Common myeloid progenitor, CD34-positive (primary cell): ENCODE data around the gene SEMA5B.

Experiments used
- CTCF ChIA-PET: fragments of 350-600 bp; sonication (Branson Sonifier 250); formaldehyde crosslinking; loops from one replicate; lab custom pipeline; 2021; ENCODE audit warnings: antibody characterized with exemption; lab: Charles Lee
- POLR2A ChIA-PET: fragments of 350-600 bp; sonication (Branson Sonifier 250); formaldehyde crosslinking; loops from one replicate; lab custom pipeline; 2021; ENCODE audit warnings: antibody characterized with exemption; lab: Charles Lee
- DNase-seq, 3 donors: peaks; one replicate each; pipeline versions ENCODE4 v3.0.0 to v3.0.0-alpha.2; 2013
- H3K27ac ChIP-seq, 2 experiments: 1 replicate in 1 of 2; 2 replicates in 1 of 2; pipeline ENCODE4 v1.7.0; 2013; ENCODE audit warnings: inconsistent platforms in 2 of 2, low read length in 2 of 2, mild to moderate bottlenecking in 2 of 2, low read depth in 1 of 2, moderate library complexity in 1 of 2; ENCODE audit not compliant: severe bottlenecking in 2 of 2, insufficient read depth in 1 of 2, poor library complexity in 1 of 2
- H3K27me3 ChIP-seq, 5 experiments: replicated peaks in 2 of 5; 1 replicate in 3 of 5; 2 replicates in 2 of 5; pipeline versions ENCODE4 v1.6.1 to v1.7.0; 2013; ENCODE audit warnings: low read length in 4 of 5, mild to moderate bottlenecking in 2 of 5, moderate library complexity in 2 of 5, inconsistent platforms in 1 of 5; ENCODE audit not compliant: insufficient read depth in 5 of 5, control insufficient read depth in 4 of 5
- H3K36me3 ChIP-seq, 4 experiments: 1 replicate in 2 of 4; 2 replicates in 2 of 4; pipeline versions ENCODE4 v1.6.1 to v1.7.0; 2013; ENCODE audit warnings: low read length in 3 of 4, control low read depth in 1 of 4, mild to moderate bottlenecking in 1 of 4; ENCODE audit not compliant: control insufficient read depth in 4 of 4, insufficient read depth in 4 of 4
- H3K4me1 ChIP-seq, 4 experiments: 1 replicate in 3 of 4; 2 replicates in 1 of 4; pipeline versions ENCODE4 v1.6.1 to v1.7.1; 2013; ENCODE audit warnings: low read length in 3 of 4, mild to moderate bottlenecking in 3 of 4, control low read depth in 1 of 4, inconsistent platforms in 1 of 4, moderate library complexity in 1 of 4; ENCODE audit not compliant: control insufficient read depth in 4 of 4, insufficient read depth in 4 of 4; ENCODE audit errors: control extremely low read depth in 1 of 4
- H3K4me3 ChIP-seq, 7 experiments: 1 replicate in 4 of 7; 2 replicates in 3 of 7; pipeline versions ENCODE4 v1.5.1 to v1.7.0; 2013; ENCODE audit warnings: mild to moderate bottlenecking in 7 of 7, low read length in 6 of 7, moderate library complexity in 6 of 7, inconsistent platforms in 2 of 7, low read depth in 2 of 7, control low read depth in 1 of 7; ENCODE audit not compliant: insufficient read depth in 4 of 7, control insufficient read depth in 1 of 7; ENCODE audit errors: extremely low read depth in 1 of 7
- H3K9me3 ChIP-seq, 5 experiments: 1 replicate in 4 of 5; 2 replicates in 1 of 5; pipeline versions ENCODE4 v1.6.1 to v1.7.1; 2013; ENCODE audit warnings: low read length in 4 of 5, mild to moderate bottlenecking in 2 of 5, inconsistent platforms in 1 of 5, low read depth in 1 of 5, moderate library complexity in 1 of 5; ENCODE audit not compliant: control insufficient read depth in 4 of 5, insufficient read depth in 2 of 5; ENCODE audit errors: control extremely low read depth in 1 of 5
- WGBS: methylation state at CpG from one replicate; pipeline ENCODE4 v1.1.5; 2013; ENCODE audit not compliant: insufficient coverage; 5-methylcytosine and 5-hydroxymethylcytosine counted together

The SEMA5B gene

GRCh38 chr3:123026565-123027291, 835 bp downstream of the SEMA5B start:
- H3K4me3 ChIP-seq = peak overlapping the region in 6 of 7 experiments; percentile 50 to 71 (median 64)
- ChIA-PET CTCF (interaction anchor here (1.0 to 7.5 kb wide), 4 partner anchors 10 to 145 kb away, joined by 3 to 66 read pairs (median 32); no protein-coding TSS in a partner anchor), POLR2A (no interaction called here)
- H3K36me3 ChIP-seq = no peaks in the 10 kb centered on the region
- H3K27ac ChIP-seq = no peak overlapping the region
- peak in 2 of 3 donors; percentile 37 to 42 for DNase-seq
- H3K4me1 ChIP-seq = peaks cover 6 to 30% (median 26%) of the 10 kb centered on the region in 4 experiments
- under 1% methylated on average over 62 of the region's 62 CpGs for WGBS
- H3K9me3 ChIP-seq = no peaks in the 10 kb centered on the region
- H3K27me3 ChIP-seq = peaks cover 2 to 86% (median 57%) of the 10 kb centered on the region in 5 experiments

GRCh38 chr3:123025642-123026521, 1.7 kb downstream of the SEMA5B start:
- H3K27ac ChIP-seq = no peak overlapping the region
- no peaks in the 10 kb centered on the region for H3K9me3 ChIP-seq
- ChIA-PET POLR2A (no interaction called here), CTCF (interaction anchor here (0.8 to 1.4 kb wide), 3 partner anchors 12 to 84 kb away, joined by 3 to 4 read pairs (median 3); no protein-coding TSS in a partner anchor)
- peaks cover 6 to 30% (median 26%) of the 10 kb centered on the region in 4 experiments for H3K4me1 ChIP-seq
- H3K27me3 ChIP-seq = peaks cover 2 to 85% (median 56%) of the 10 kb centered on the region in 5 experiments
- H3K4me3 ChIP-seq = peak overlapping the region in 5 of 7 experiments; percentile 25 to 71 (median 66)
- no peaks in the 10 kb centered on the region for H3K36me3 ChIP-seq
- DNase-seq = peak in 2 of 3 donors; percentile 63 to 69
- WGBS = 16% methylated on average over 26 of the region's 33 CpGs

DNA sequence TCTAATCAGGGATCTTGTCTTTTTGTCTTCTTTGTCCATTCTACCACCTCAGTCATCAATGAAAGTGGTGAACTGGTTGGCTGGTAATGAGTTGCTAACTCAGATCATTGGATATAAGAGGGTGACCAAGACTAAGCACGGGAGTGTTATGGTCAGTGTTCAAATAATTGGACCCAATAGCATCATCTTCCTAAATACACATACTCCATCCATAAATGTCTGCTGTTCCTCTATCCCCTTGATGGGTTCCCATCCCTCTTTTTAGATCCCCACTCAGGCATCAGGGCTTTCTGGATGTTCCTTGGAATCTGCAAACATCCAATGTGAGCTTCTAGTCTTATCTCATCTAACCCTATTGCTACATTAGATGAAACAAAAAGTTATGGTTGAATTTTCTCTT, 3.5 kb downstream of the SEMA5B start:
- no peak overlapping the region for H3K4me3 ChIP-seq
- H3K9me3 ChIP-seq = no peaks in the 10 kb centered on the region
- H3K27ac ChIP-seq = no peak overlapping the region
- no peaks in the 10 kb centered on the region for H3K36me3 ChIP-seq
- CTCF ChIA-PET = interaction anchor here (0.9 to 2.9 kb wide), 4 partner anchors 8 to 82 kb away, joined by 3 to 8 read pairs (median 3); no protein-coding TSS in a partner anchor
- H3K4me1 ChIP-seq = peaks cover 6 to 30% (median 26%) of the 10 kb centered on the region in 4 experiments
- H3K27me3 ChIP-seq = peaks cover 0 to 69% (median 55%) of the 10 kb centered on the region in 5 experiments
- WGBS = no CpG with 5 or more reads among the region's 1 CpG
- POLR2A ChIA-PET = no interaction called here
- DNase-seq = no peak

GRCh38 chr3:123021996-123022510, 5.5 kb downstream of the SEMA5B start:
- DNase-seq = no peak
- POLR2A ChIA-PET = no interaction called here
- Histone ChIP-seq H3K4me1 (peaks cover 0 to 14% (median 13%) of the 10 kb centered on the region in 4 experiments), H3K36me3 (no peaks in the 10 kb centered on the region), H3K27ac (no peak overlapping the region), H3K9me3 (no peaks in the 10 kb centered on the region), H3K27me3 (peaks cover 0 to 54% (median 46%) of the 10 kb centered on the region in 5 experiments), H3K4me3 (no peak overlapping the region)
- CTCF ChIA-PET = interaction anchor here (1.1 to 2.9 kb wide), 5 partner anchors 8 to 79 kb away, joined by 3 to 8 read pairs (median 5); no protein-coding TSS in a partner anchor
- WGBS = 92% methylated on average over 7 of the region's 7 CpGs

DNA sequence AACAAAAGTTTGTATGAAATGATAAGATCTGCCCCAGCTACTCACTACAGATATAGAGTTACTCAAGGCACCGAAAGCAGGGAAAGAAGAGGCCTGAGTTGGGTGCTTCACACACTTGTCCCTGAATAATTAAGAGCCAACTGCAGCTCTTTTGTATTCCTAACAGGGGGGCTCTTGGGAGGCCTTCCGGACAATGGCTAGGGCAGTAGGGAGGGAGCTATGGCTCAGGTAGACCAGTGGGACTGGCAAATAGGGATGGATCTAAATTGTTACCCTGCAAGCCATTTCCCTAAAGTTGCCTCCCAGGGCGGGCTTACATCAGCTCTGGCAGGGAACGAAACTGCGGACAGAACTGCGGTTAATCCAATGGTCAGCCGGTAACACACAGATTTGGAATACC, 6.2 kb downstream of the SEMA5B start:
- Histone ChIP-seq H3K27me3 (peaks cover 0 to 47% (median 39%) of the 10 kb centered on the region in 5 experiments), H3K4me1 (peaks cover 0 to 8% (median 6%) of the 10 kb centered on the region in 4 experiments), H3K36me3 (no peaks in the 10 kb centered on the region), H3K4me3 (no peak overlapping the region), H3K27ac (no peak overlapping the region), H3K9me3 (no peaks in the 10 kb centered on the region)
- DNase-seq = no peak
- ChIA-PET CTCF (interaction anchor here (1.4 to 1.8 kb wide), 3 partner anchors 33 to 79 kb away, joined by 4 to 9 read pairs (median 5); no protein-coding TSS in a partner anchor), POLR2A (no interaction called here)
- 95% methylated on average over 3 of the region's 7 CpGs for WGBS

DNA sequence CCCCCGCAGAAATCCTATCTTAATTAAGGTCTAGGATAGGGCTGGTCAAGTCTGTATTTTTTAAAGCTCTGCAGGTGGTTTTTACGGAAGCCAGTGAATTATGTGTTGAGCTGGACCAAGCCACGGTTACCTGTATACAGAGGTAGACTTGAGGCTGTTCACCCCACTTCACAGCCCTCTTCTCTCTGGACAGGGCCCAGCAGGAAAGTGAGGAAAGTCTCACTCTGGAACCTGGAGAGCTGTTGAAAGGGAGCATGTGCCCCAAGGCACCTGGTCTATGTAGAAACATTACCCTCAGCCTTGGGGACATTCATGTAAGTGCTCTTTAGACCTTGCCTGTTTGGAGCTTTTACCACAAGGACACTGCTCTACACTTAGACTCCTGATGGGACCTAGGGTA, 6.9 kb downstream of the SEMA5B start:
- peaks cover 0 to 42% (median 33%) of the 10 kb centered on the region in 5 experiments for H3K27me3 ChIP-seq
- H3K4me3 ChIP-seq = no peak overlapping the region
- H3K27ac ChIP-seq = no peak overlapping the region
- DNase-seq = no peak
- 100% methylated on average over 2 of the region's 3 CpGs for WGBS
- ChIA-PET POLR2A (no interaction called here), CTCF (interaction anchor here (1.4 to 8.5 kb wide), 4 partner anchors 9 to 78 kb away, joined by 4 to 60 read pairs (median 7); partner anchors contain the start of gene SEMA5B)
- H3K4me1 ChIP-seq = peaks cover 0 to 3% (median under 1%) of the 10 kb centered on the region in 4 experiments
- no peaks in the 10 kb centered on the region for H3K36me3 ChIP-seq
- no peaks in the 10 kb centered on the region for H3K9me3 ChIP-seq
